Islet precursor cell (in vitro differentiated cells): ENCODE data around the gene COL9A3.

Source experiments
- DNase-seq: peaks from one replicate; pipeline ENCODE4 v3.0.0-alpha.2; 2018

Gene COL9A3

DNA sequence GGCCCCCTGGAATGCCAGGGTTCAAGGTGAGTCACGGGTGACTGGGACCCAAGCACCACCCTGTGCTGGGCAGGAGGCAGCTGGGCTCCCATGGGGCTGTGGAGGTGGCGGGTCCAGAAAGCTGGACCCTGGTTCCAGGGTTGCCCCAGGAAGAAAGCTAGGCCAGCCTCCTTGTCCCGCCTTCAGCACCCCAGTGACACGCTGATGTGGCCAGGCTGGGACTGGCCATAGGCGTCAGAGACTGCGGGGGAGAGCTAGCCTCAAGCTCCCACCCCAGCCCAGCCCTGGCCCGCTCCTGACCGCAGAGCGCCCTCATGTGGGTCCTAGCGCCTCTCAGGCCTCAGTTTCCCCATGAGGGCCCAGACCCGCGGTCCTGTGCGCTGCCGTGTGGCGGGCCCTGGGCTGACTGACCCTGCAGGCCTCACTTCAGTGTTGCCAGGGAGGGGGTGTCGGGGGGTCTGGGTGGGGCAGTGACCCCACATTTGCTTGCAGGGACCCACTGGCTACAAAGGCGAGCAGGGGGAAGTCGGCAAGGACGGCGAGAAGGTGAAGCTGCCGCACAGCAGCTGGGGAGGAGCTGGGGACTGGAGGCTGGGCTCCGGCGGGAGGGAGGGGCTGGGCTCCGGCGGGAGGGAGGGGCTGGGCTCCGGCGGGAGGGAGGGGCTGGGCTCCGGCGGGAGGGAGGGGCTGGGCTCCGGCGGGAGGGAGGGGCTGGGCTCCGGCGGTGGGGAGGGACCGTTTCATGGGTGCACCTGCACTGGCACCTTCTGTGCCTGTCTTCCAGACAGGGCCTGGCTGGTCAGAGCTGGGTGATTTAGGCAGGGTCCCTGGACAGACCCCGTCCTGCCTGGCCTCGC, 7.9 kb downstream of the COL9A3 start:
- DNase-seq, result peak; percentile 84

DNA sequence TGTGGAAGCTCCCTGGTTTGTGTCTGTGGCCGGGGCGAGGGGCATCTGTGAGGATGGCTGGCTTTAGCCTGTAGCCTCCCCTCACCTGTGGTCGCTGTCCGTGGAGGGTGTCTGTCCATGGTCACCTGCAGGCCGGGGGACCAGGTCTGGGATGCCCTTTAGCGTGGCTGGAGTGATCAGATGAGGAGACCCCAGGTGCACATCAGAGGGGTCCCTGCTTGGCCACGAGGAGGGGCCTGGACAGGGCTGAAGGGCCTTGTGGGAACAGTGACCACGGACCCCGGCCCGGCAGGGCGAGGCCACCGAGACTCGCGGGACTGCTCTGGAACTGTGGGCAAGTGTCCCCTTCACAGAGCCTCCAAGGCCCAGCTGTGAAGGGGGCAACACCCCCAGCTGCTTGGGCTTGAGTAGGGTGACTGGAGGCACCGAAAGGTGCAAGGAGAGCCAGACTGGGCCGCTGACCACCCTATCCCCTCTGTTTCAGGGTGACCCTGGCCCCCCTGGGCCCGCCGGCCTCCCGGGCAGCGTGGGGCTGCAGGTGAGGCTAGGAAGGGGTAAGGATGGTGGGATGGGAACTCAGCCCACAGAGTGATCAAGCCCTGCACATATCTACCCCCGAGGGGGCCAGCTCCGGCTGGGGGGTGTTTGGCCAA, 8.6 kb downstream of the COL9A3 start:
- DNase-seq, result no peak

DNA sequence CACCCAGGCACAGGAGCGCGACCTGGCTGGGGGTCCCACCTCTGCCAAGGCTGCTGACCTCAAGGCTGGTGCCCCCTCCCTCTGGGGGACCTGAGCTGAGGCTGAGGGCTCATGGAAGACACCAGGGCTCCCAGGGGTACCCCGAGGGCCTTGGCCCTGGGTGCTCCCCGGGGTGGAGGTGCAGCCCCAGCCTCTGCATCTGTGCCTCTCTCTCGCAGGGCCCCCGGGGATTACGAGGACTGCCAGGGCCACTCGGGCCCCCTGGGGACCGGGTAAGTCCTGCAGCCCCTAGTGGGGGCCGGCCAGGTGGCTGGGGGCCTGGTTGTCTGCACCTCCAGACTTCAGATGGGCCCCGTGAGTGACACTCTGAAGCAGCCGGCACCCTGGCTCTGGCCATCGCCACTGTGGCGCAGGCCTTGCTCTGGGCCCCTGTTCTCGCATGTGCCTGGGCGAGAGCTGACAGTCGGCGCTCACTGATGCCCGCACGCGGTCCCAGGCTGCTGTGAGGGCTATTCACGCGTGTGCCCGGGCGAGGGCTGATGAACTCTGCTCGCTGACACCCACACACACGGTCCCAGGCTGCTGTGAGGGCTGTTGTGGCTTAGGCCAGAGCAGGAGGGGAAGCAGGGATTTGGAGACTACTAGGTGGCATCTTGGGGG, 9.3 kb downstream of the COL9A3 start:
- DNase-seq, result no peak

DNA sequence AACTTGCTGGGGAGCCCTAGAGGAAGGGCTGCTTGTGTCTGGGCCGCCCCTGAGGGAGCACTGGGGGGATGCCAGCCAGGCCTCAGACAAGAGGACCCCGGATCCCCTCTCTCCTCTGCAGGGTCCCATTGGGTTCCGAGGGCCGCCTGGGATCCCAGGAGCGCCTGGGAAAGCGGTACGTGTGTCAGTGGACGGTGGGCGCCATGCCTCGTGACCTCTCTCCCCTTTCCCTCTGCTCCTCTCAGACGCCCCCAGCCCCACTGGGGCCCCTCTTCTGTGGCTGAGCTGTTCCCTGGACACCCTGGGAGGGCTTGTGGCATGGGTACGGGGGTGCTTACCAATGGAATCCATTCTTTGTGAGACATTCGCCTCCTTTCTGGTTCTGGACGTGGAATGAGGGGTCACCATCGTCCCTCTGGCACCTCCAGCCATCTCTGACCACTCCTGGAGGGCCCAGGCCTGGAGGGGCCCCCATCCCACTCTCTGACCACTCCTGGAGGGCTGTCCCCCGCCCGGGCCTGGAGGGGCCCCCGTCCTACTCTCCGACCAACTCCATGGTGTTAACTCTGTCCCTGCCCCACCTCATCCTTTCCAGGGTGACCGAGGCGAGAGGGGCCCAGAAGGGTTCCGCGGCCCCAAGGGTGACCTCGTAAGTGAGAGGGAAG, 9.9 kb downstream of the COL9A3 start:
- DNase-seq, result no peak

DNA sequence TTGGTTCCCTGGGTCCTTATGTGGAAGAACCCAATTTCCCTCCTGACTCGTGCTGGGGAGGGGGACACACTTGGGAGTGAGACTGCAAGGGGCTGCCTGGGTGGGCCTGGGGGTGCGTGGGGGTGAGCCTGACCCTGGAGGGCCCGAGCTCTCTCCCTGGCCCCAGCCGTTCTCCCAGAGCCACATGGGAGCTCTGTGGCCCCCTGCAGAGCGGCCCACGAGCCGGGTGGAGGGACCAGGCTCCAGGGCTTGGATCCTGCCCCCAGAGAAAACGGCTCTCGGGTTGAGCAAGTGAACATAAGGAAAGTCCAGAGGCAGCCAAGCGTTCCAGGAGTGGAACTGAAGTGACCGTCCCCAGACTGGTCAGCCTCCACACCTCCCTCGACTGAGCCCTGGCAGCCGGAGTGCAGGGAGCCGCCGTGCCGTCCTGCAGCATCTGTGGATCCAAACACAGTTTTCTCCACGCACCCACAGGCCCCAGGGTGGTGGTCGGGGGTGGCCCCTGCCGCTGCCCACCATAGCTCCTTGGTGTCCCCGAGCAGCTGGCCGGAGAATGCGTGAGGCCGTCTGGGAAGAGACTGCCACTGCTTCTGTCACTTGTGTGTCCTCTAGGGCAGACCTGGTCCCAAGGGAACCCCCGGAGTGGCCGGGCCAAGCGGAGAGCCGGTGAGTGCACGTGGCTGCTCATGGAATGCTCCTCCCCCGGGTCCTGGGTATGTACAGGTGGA, 10.6 kb downstream of the COL9A3 start:
- DNase-seq, result no peak

DNA sequence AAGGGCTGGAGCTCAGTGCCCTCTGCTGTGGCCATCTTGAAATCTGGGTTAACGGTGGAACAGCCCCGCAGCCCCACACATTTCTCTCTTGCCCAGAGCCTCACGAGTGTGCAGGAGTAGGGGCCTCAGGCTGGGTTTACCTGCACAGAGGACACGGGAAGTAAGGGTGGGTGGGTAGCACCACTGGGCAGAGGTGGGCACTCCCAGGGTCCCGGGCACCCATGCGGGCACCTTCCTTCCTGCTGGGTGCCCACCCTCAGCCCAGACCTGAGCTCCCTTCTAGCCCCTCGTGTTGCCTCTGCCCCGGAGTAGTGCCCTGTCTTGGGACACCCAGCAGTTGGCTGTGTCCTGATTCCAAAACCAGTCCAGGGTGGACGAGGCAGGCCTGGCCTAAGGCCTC, 11.2 kb downstream of the COL9A3 start:
- no peak for DNase-seq

DNA sequence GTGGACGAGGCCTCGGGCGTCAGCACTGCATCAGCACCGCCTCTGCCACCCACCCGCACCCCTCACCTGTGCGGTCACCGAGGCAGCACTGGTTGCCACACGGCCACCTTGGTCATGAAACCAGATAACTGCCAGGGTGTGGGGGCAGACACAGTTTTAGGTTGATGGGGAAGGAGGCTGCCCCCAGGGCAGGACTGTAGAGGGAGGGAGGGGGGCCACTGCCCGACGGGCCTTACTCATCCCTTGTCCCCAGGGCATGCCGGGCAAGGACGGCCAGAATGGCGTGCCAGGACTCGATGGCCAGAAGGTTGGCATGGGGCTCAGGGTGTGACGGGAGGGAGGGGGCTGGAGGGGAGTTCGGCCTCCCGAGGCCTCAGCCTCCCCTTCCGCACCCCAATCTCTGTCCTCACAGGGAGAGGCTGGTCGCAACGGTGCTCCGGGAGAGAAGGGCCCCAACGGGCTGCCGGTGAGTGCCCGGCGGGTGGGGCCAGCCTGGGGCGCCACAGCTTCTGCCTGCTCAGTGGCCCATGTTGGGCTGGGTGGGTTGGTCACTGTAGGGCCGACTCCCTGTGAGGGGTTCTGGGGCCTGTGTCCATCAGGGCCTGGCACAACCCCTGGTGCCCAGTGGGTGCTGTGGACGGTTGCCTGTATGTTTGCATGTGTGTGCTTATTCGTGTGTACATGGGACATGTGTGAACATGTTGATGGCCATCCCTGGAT, 11.8 kb downstream of the COL9A3 start:
- no peak for DNase-seq

DNA sequence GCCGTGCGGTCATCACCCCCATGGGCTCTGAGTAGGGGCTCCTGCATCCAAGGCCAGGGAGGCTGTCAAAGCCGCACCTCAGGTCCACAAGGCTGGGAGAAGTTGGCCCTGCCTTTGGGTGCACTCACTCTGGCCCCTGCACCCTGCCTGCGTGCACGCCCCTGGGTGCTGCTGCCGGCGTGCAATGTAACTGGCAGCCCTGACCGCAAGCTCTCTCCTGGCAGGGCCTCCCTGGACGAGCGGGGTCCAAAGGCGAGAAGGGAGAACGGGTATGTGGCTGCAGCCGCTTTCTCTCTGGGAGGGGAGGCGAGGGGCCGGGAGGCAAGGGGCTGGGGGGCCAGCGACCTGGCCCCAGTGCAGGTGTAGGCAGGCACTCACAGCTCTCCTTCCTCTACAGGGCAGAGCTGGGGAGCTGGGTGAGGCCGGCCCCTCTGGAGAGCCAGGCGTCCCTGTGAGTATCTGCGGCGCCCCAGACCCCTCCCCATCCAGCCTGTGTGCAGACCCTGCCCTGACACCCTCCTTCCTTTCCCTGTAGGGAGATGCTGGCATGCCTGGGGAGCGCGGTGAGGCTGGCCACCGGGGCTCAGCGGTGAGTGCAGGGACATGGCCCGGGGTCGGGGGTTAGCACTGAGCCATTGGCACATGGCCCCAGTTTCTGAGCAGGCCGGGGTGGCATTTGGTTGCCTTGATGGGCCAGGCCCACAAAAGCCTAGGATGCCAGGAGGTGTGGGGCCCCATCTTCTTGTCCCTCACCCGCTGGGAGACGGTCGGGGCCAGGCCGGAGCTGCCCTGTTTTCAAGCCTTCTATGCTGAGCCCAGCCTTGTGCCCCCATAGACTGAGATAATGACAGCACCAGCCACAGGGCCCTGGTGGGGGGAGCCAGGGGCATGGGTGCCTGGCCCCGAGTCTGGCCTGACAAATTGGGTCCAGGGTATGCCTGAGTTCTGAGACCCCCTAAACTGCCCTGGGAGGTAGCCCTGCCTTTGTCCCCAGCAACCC, 12.7 kb downstream of the COL9A3 start:
- no peak for DNase-seq

DNA sequence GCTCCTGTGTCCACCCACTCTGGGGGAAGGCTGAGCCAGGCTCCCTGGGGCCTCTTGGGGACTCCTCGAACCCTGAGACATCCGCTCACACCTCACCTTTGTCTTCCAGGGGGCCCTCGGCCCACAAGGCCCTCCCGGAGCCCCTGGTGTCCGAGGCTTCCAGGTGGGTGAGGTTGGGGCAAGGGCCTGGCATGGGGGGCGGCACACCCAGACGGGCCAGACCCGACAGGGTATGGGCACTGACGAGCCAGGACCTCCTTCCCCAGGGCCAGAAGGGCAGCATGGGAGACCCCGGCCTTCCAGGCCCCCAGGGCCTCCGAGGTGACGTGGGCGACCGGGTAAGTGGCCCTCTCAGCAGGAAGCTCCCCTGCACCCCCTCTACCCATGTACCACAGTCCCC, 13.4 kb downstream of the COL9A3 start:
- no peak for DNase-seq

DNA sequence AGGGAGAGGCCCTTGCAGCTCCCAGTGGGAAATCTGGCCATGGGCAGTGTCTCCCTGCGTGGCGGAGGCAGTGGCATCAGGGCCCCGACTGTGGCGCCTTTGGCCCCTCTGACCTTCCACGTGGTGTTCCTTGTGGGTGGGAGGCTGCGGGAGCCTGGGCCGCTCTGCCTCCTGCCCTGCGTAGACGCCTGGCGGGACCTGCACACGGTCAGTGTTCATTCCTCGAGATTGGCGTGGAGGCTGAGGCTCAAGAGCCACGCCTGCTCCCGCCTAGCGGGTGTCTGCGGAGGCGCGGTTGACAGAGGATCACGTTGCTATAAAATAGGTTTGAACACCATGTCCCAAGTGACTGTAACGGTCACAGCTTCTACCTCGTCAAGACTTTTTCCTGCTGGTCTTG, 14.0 kb downstream of the COL9A3 start:
- DNase-seq, result no peak

DNA sequence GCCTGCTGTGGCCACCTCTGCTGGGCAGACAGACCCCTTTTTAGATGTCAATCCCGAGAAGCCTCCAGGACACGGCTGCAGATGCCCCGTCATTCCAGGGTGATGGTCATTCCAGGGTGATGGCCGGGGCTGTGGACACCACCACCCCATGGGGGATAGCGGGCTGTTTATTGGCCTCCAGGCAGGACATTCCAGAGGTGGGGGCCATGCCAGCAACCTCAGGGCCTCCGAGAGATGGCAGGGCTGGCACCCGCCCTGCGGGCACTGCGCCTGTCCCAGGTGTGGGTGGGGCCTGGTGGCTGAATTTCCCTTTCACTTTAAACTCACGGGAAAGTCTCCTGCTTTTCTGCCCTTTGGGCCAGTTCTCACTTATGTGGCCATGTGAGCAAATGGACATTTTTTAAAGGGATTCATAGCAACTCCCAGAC, 14.5 kb downstream of the COL9A3 start:
- no peak for DNase-seq

DNA sequence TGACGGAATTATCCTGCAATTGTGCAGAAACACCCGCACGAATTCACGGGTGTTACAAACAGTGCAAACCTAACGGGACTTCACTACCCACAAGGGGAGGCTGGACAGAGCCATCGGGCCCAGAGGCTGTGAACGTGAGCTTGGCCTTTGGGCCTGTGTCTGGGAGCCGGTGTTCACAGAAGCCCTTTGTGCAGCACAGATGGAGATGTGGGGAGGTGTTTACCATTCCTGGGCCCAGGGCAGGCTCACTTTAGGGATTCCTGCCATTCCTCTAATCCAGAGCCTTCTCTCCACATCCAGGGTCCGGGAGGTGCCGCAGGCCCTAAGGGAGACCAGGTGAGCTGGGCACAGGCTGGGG, 15.0 kb downstream of the COL9A3 start:
- peak; percentile 78 for DNase-seq

DNA sequence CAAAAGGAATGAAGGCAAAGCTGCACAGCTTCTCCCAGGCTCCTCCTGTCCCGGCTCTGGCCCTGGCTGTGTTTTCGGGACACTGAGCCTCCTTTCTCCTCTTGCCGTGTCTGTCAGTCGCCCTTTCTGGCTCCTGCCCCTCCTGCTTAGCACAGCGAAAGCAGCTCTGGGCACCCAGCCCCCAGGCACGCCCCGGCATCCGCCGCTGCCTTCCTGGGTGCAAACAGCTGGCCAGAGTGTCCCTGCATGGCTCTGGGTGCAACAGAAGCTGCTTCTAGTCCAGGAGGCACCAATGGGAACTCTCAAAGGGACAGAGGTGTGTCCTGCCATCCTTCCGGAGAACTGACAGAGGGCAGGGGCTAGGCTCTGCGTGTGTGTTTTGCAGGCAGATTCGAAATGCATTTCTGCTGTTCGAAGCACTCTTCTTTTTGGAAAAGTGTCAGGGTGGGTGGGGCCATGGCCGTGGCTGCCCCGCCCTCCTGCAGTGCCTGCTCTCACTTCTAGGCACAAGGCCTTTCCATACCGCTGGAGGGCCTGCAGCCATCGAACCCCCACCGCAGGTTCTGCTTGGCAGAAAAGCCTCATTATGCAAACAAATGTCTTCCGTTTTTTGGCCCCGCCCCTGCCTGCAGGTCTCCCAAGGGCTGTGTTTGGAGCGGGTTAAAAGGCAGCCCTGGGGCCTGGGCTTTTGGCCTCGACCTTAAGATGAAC, 15.5 kb downstream of the COL9A3 start:
- peak; percentile 65 for DNase-seq

DNA sequence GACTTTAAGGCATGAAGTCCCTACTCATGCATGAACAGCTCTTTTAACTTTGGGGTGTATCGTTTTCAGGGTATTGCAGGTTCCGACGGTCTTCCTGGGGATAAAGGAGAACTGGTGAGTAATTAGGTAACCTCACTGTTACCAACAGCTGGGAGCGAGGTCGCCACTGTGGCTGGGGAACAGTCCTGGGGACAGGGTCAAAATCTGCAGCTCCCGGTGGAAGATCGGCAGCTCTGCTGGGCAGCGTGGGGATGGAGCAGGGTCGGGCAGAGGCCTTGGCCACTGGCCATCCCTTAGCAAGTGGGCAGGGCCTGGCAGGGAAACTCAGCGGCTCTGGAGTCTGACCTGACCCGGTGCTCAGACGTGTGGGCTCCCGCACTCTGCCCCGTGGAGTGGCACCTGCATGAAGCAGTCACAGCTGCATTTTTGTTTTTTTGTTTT, 16.1 kb downstream of the COL9A3 start:
- no peak for DNase-seq

DNA sequence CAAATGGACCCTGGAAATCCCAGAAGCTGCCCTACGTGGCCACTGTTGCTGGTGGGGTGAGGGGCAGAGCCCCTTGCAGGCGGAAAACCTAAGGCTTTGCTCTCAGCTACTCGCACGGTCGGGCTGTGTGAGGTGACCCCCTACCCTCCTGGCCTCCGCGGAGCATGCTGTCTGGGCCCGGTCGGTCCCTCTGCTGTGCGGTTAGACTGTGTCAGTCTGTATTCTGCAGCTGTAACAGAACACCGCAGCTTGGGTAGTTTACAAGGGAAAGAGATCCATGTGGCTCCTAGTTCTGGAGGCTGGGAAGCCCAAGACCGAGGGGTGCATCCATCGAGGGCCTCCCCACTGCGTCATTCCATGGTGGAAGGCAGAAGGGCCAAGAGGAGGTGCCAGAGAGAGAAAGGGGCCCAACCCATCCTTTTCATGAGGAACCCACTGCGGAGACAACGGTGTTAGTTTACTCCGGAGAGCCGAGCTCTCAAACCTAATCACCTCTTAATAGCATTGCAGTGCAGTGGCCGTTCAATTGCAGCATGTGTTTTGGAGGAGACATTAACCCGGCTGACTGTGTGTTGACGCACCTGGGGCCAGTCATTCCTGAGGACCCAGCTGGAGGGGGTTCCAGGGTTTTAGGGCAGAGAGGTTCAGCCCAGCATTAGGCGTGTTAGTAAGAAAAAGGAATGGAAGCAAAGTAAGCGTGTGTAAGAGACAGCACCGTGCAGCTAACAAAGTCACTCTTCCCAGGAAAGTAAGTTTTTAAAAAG, 18.3 kb downstream of the COL9A3 start:
- DNase-seq, result no peak

DNA sequence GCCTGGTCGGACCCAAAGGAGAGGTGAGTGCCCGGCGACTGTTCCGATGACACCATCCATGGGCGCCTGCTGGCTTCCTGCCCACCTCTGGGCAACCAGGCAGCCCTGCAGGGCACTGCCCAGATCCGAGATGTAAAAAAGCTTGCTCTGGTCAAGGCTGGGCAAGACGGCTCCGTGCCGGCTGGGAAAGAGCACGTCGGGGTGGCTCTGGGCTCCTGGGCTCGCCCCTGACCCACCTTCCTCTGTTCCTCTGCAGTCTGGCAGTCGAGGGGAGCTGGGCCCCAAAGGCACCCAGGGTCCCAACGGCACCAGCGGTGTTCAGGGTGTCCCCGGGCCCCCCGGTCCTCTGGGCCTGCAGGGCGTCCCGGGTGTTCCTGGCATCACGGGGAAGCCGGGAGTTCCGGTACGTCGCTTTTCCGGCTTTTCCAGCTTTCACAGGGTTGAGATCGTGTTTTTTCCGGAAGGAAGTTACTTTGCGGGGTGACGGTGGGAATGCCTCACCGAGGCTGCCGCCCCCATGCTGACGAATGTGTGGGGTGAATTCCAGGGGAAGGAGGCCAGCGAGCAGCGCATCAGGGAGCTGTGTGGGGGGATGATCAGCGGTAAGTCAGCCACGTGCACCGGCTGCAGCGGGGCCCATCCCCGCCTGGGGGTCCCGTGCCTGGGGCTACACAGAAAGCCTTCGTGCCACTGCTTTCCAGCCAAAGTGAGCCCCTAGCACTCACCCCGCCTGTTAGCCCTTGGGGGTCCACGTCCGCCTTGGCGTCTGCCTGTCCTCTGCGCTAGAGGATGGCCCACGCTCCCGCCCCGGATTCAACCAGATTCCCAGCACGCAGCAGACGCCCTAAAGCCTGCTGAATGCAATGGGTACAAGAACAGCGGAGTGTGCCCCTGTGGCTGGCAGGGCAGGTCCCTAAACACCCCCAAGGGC, 19.3 kb downstream of the COL9A3 start:
- peak; percentile 50 for DNase-seq

DNA sequence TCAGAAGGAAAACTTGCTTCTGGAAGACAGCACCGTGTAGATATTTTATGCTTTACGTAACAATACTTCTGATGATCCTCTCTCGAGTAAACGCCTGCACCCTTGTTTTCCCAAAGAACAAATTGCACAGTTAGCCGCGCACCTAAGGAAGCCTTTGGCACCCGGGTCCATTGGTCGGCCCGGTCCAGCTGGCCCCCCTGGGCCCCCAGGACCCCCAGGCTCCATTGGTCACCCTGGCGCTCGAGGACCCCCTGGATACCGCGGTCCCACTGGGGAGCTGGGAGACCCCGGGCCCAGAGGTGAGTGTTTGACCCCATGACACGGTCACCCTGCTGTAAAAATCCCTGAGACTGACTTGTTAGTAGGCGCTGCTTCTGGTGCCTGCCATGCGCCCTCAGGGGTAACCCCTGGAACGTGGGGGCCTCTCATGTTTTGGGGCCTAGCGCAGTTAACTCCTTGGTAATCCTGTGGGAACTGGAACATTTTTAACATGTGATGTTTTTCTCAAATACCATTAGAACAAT, 20.2 kb downstream of the COL9A3 start:
- no peak for DNase-seq

DNA sequence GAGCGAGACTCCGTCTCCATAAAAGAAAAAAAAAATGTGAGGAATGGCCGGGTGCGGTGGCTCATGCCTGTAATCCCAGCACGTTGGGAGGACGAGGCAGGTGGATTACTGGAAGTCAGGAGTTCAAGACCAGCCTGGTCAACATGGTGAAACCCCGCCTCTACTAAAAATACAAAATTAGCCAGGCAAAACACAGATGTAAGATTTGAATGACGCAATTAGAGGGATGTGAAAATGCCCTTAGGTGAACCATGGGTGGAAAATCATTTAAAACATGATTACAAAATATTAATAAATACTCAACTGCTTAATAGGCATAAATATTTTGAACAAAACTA, 20.9 kb downstream of the COL9A3 start:
- no peak for DNase-seq
